Measurements from ENCODE around the gene TPSAB1.

- TF ChIP-seq CTCF (IDR thresholded peaks at IDR 0.05) = no peak
- no peak for TF ChIP-seq EP300 (IDR thresholded peaks at IDR 0.05)
- no peak for TF ChIP-seq POLR2A (IDR thresholded peaks at IDR 0.05)
Observed at GRCh38 chr16:1273816-1274215, 33.3 kb downstream of the TPSAB1 start.
